ENCODE measurements around the gene FRY.

FRY gene

DNA sequence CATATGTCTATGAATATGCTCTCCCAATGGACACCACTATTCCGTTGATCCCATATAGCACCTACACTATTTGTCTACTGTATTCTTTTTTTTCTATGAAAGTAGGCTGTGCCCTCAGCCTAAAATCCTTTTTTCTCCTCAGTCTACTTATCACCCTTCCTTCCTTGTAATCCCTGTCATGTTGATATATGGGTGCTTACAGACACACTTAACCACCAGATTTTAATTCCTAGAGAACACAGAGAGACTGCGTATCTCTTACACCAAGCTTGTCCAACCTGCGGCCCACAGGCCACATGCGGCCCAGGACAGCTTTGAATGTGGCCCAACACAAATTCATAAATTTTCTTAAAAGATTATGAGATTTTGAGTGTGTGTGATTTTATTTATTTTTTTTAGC is 182.5 kb downstream of the FRY start:
- ChIA-PET CTCF (no interaction called here), POLR2A (no interaction called here)
- no peak for DNase-seq (ENCODE audit: extremely low spot score)
- no peak for TF ChIP-seq ZNF384 (IDR thresholded peaks at IDR 0.05)
- no peak for TF ChIP-seq BHLHE40 (IDR thresholded peaks at IDR 0.05; ENCODE audit: borderline replicate concordance)
- no peak for TF ChIP-seq NFRKB (IDR thresholded peaks at IDR 0.05)
- TF ChIP-seq ARNT (IDR thresholded peaks at IDR 0.05), result no peak
- TF ChIP-seq PKNOX1 (IDR thresholded peaks at IDR 0.05), result no peak
- TF ChIP-seq FOXA1 (IDR thresholded peaks at IDR 0.05), result no peak
- TF ChIP-seq SUZ12 (IDR thresholded peaks at IDR 0.05), result no peak
- TF ChIP-seq SP1 (IDR thresholded peaks at IDR 0.05), result no peak
- no peak for TF ChIP-seq ELF4 (IDR thresholded peaks at IDR 0.05)
- TF ChIP-seq TARDBP (IDR thresholded peaks at IDR 0.05), result no peak
- no peak for TF ChIP-seq HDGF (IDR thresholded peaks at IDR 0.05; ENCODE audit: borderline replicate concordance)
- no peak for TF ChIP-seq FOXK2 (IDR thresholded peaks at IDR 0.05)

DNA sequence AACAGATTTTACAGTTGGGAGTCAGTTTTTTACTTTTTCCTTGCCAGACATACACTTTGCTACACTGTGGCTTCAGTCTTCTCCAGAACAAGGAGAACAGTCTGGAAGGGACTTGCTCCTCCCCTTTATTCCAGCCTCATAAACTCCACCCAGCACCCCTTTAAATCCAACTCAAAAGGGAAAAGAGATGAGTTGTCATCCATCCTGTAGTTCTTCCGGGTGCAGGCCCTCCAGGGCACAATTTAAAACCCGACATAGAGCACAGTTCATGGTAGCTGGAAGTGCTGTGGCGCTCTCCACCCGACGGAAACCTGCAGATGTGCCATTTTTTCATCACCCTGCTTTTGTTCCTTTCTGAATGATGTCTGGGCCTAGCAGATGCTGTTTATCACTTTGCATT is 184.7 kb downstream of the FRY start:
- ChIA-PET CTCF (interaction anchor here (0.6 kb wide), 2 partner anchors 293 to 1684 kb away, joined by 3 to 4 read pairs; no protein-coding TSS in a partner anchor), POLR2A (no interaction called here)
- TF ChIP-seq CTBP1 (IDR thresholded peaks at IDR 0.05; ENCODE audit: borderline replicate concordance), result no peak
- no peak for TF ChIP-seq NFRKB (IDR thresholded peaks at IDR 0.05)
- DNase-seq (ENCODE audit: extremely low spot score), result no peak

DNA sequence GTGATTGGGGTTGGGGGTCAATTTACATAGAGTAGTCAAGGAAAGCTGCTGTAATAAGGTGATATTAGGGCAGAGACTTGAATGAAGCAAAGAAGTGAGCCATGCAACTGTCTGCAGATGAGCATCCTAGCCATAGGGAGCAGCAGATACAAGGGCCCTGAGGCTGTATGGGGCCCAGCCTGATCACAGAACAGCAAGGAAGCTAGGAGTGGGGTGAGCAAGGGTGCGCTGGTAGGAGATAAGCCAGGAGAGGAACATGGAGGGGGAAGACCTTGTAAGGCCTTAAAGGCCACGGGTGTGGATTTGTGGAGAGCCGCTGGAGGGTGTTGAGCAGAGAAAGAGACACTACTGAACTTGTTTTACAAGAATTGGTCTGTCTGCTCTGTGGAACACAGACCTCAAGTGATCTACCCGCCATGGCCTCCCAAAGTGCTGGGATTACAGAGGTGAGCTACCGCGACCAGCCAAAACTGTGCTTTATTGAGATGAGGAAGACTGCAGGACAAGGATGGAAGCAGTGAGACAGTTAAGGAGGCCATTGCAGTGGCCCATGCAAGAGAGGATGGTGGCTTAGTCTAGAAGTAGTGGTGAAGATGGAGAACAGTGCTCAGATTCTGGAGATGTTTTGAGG is 190.6 kb downstream of the FRY start:
- ChIA-PET CTCF (no interaction called here), POLR2A (no interaction called here)
- no peak for DNase-seq (ENCODE audit: extremely low spot score)
- TF ChIP-seq NFRKB (IDR thresholded peaks at IDR 0.05) (no peak), PKNOX1 (IDR thresholded peaks at IDR 0.05) (no peak), TARDBP (IDR thresholded peaks at IDR 0.05) (no peak), SUZ12 (IDR thresholded peaks at IDR 0.05) (no peak), LEF1 (IDR thresholded peaks at IDR 0.05; ENCODE audit: borderline replicate concordance) (no peak), CTBP1 (IDR thresholded peaks at IDR 0.05; ENCODE audit: borderline replicate concordance) (no peak), FOXK2 (IDR thresholded peaks at IDR 0.05) (no peak), HDGF (IDR thresholded peaks at IDR 0.05; ENCODE audit: borderline replicate concordance) (no peak), BHLHE40 (IDR thresholded peaks at IDR 0.05; ENCODE audit: borderline replicate concordance) (no peak), ELF4 (IDR thresholded peaks at IDR 0.05) (no peak), FOXA1 (IDR thresholded peaks at IDR 0.05) (no peak), ARNT (IDR thresholded peaks at IDR 0.05) (no peak), L3MBTL2 (conservative IDR thresholded peaks at IDR 0.05) (no peak)

- no peak for DNase-seq (ENCODE audit: extremely low spot score)
- CTCF ChIA-PET, result no interaction called here
- POLR2A ChIA-PET, result no interaction called here
Observed at GRCh38 chr13:32224916-32225315, 193.3 kb downstream of the FRY start.

DNA sequence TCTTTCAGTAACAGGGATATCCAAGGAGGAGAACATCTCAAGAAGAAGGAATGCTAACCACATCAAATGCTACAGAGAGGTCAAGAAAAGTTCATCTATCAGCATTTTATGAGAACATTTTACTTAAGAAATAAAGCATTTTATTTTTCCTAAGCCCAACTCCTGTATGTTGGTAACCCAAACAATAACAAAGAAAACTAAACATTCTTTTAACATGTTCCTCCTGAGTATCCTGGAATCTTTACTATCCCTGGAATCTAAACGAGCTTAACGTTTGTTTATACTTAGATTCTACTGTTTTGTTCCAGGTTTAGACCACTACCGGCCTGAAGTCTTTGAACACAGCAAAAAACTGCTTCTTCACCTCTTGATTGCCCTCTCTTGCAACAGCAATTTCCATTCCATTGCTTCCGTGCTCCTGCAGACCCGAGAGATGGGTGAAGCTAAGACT is 193.9 kb downstream of the FRY start:
- POLR2A ChIA-PET, result no interaction called here
- DNase-seq (ENCODE audit: extremely low spot score), result no peak
- CTCF ChIA-PET, result no interaction called here
- TF ChIP-seq TARDBP (IDR thresholded peaks at IDR 0.05) (no peak), FOXA1 (IDR thresholded peaks at IDR 0.05) (no peak), LEF1 (IDR thresholded peaks at IDR 0.05; ENCODE audit: borderline replicate concordance) (no peak), SUZ12 (IDR thresholded peaks at IDR 0.05) (no peak), ELF4 (IDR thresholded peaks at IDR 0.05) (no peak), HDGF (IDR thresholded peaks at IDR 0.05; ENCODE audit: borderline replicate concordance) (no peak), FOXM1 (IDR thresholded peaks at IDR 0.05; ENCODE audit: borderline replicate concordance) (no peak), BHLHE40 (IDR thresholded peaks at IDR 0.05; ENCODE audit: borderline replicate concordance) (no peak), NFRKB (IDR thresholded peaks at IDR 0.05) (no peak), ZNF384 (IDR thresholded peaks at IDR 0.05) (no peak), ARNT (IDR thresholded peaks at IDR 0.05) (no peak), CTBP1 (IDR thresholded peaks at IDR 0.05; ENCODE audit: borderline replicate concordance) (no peak)

More at GRCh38 chr13:32224916-32225315, 193.3 kb downstream of the FRY start:
- TF ChIP-seq HDGF (IDR thresholded peaks at IDR 0.05; ENCODE audit: borderline replicate concordance), result no peak
- TF ChIP-seq FOXA1 (IDR thresholded peaks at IDR 0.05), result no peak
- no peak for TF ChIP-seq PKNOX1 (IDR thresholded peaks at IDR 0.05)
- TF ChIP-seq SUZ12 (IDR thresholded peaks at IDR 0.05), result no peak
- no peak for TF ChIP-seq CTBP1 (IDR thresholded peaks at IDR 0.05; ENCODE audit: borderline replicate concordance)
- TF ChIP-seq NFRKB (IDR thresholded peaks at IDR 0.05), result no peak
- TF ChIP-seq ZNF384 (IDR thresholded peaks at IDR 0.05), result no peak
- TF ChIP-seq SP1 (IDR thresholded peaks at IDR 0.05), result no peak
- TF ChIP-seq L3MBTL2 (conservative IDR thresholded peaks at IDR 0.05), result no peak
- TF ChIP-seq TARDBP (IDR thresholded peaks at IDR 0.05), result no peak
- no peak for TF ChIP-seq BHLHE40 (IDR thresholded peaks at IDR 0.05; ENCODE audit: borderline replicate concordance)
- no peak for TF ChIP-seq ARNT (IDR thresholded peaks at IDR 0.05)
- no peak for TF ChIP-seq ELF4 (IDR thresholded peaks at IDR 0.05)
- no peak for TF ChIP-seq FOXK2 (IDR thresholded peaks at IDR 0.05)
- no peak for TF ChIP-seq LEF1 (IDR thresholded peaks at IDR 0.05; ENCODE audit: borderline replicate concordance)
- TF ChIP-seq FOXM1 (IDR thresholded peaks at IDR 0.05; ENCODE audit: borderline replicate concordance), result no peak

- TF ChIP-seq TARDBP (IDR thresholded peaks at IDR 0.05) (no peak), SP1 (IDR thresholded peaks at IDR 0.05) (no peak), NFRKB (IDR thresholded peaks at IDR 0.05) (no peak), FOXM1 (IDR thresholded peaks at IDR 0.05; ENCODE audit: borderline replicate concordance) (no peak), FOXA1 (IDR thresholded peaks at IDR 0.05) (no peak), CTBP1 (IDR thresholded peaks at IDR 0.05; ENCODE audit: borderline replicate concordance) (no peak), PKNOX1 (IDR thresholded peaks at IDR 0.05) (no peak)
- ChIA-PET CTCF (no interaction called here), POLR2A (no interaction called here)
- no peak for DNase-seq (ENCODE audit: extremely low spot score)
Observed at GRCh38 chr13:32228330-32229041, 196.9 kb downstream of the FRY start.
